Cardiac muscle cell (in vitro differentiated cells and primary cell): ENCODE results near the gene NOL7. TPM values are rescaled to one million over a fixed set of nuclear protein-coding genes. Genes with fewer than 3 reads are reported as not detected.
A peak's percentile ranks its signal among the peaks of the same experiment; 100 is the strongest.

Experiments used
- DNase-seq, 2 donors: peaks; one replicate each; pipeline versions ENCODE4 v3.0.0 to v3.0.0-alpha.2; 2010 to 2017; ENCODE audit warnings: low read depth in 1 of 2, low spot score in 1 of 2
- H3K27ac ChIP-seq: fragments of 200-600 bp; sonication (generic); 2 replicates; pipeline ENCODE4 v1.5.1; 2016
- H3K27me3 ChIP-seq: fragments of 200-600 bp; sonication (generic); 2 replicates; pipeline ENCODE4 v1.6.0; 2016; ENCODE audit warnings: control low read depth
- H3K36me3 ChIP-seq: fragments of 200-600 bp; sonication (generic); 2 replicates; pipeline ENCODE4 v1.5.1; 2016; ENCODE audit warnings: control low read depth
- H3K4me1 ChIP-seq: fragments of 200-600 bp; sonication (generic); 2 replicates; pipeline ENCODE4 v1.8.1; 2017; ENCODE audit warnings: low read depth, mild to moderate bottlenecking, mixed run types
- H3K4me3 ChIP-seq: fragments of 200-600 bp; sonication (generic); 2 replicates; pipeline ENCODE4 v1.5.1; 2016; ENCODE audit warnings: mild to moderate bottlenecking
- H3K9me3 ChIP-seq: fragments of 200-600 bp; sonication (generic); 2 replicates; pipeline ENCODE4 v1.5.1; 2017; ENCODE audit warnings: low read depth, mild to moderate bottlenecking, control low read depth
- polyA plus RNA-seq: library from polyadenylated mRNA; unstranded; fragments of >200 nt; fragmentation: Nextera tagmentation; extraction: Ambion mirVana; gene quantifications from 2 replicates; pipeline ENCODE4 v1.2.1, GENCODE V29; 2016
- total RNA-seq: library from RNA; depleted of rRNA; stranded (reverse); fragments of >200 nt; gene quantifications from 2 replicates; pipeline ENCODE4 v1.2.3, GENCODE V29; 2016
- TF ChIP-seq, protein P1 (sequence below): IDR thresholded peaks from 2 replicates; pipeline ENCODE4 v1.5.1; 2012; ENCODE audit warnings: low read depth, mild to moderate bottlenecking, low read length

NOL7 gene
- total RNA-seq (109 and 154 TPM in 2 replicates), polyA plus RNA-seq (107 and 144 TPM in 2 replicates)

DNA sequence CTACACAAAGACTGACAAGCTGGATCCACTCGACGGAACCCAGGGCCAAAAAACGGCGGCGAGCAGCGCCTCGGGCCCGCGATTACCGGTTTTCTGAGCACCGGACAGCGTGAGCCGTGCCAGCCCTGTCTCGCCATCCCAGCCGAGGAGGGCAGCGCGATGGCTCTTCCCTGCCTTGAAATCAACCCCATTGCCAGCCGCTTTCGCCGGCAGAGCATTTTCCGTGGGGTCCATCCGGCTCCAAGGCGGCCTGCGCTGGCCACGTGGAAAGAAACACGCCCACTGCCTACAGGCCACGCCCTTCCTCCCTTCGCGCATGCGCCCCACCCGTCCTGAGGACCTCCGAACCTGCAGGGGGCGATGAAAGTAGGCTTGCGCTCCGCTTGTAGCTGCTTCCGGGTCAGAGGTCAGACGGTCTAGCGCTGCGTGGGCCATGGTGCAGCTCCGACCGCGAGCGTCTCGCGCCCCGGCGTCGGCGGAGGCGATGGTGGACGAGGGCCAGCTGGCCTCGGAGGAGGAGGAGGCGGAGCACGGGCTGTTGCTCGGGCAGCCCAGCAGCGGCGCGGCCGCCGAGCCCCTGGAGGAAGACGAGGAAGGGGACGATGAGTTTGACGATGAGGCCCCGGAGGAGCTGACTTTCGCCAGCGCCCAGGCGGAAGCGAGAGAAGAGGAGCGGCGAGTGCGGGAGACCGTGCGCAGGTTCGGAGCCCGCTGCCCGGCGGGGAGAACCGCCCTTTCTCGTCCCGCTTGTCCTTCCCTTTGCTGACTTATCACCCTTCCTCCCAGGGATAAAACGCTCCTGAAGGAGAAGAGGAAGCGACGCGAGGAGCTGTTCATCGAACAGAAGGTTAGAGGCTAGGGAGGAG lies at the start of gene NOL7:
TSS of gene NOL7 (plus strand) at position 410 of the 866 bp plus-strand sequence. CDS start at position 434, 24 bp downstream.
- Histone ChIP-seq H3K4me1 (peaks cover 40% of the 10 kb centered on the region), H3K36me3 (peaks cover 28% of the 10 kb centered on the region), H3K27me3 (no peaks in the 10 kb centered on the region), H3K27ac (peak within 1 kb of the TSS; percentile 81), H3K4me3 (peak within 1 kb of the TSS; percentile 88), H3K9me3 (no peaks in the 10 kb centered on the region)
- TF ChIP-seq, protein P1, sequence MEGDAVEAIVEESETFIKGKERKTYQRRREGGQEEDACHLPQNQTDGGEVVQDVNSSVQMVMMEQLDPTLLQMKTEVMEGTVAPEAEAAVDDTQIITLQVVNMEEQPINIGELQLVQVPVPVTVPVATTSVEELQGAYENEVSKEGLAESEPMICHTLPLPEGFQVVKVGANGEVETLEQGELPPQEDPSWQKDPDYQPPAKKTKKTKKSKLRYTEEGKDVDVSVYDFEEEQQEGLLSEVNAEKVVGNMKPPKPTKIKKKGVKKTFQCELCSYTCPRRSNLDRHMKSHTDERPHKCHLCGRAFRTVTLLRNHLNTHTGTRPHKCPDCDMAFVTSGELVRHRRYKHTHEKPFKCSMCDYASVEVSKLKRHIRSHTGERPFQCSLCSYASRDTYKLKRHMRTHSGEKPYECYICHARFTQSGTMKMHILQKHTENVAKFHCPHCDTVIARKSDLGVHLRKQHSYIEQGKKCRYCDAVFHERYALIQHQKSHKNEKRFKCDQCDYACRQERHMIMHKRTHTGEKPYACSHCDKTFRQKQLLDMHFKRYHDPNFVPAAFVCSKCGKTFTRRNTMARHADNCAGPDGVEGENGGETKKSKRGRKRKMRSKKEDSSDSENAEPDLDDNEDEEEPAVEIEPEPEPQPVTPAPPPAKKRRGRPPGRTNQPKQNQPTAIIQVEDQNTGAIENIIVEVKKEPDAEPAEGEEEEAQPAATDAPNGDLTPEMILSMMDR = peak; percentile 90
- peak; percentile 99 for DNase-seq

DNA sequence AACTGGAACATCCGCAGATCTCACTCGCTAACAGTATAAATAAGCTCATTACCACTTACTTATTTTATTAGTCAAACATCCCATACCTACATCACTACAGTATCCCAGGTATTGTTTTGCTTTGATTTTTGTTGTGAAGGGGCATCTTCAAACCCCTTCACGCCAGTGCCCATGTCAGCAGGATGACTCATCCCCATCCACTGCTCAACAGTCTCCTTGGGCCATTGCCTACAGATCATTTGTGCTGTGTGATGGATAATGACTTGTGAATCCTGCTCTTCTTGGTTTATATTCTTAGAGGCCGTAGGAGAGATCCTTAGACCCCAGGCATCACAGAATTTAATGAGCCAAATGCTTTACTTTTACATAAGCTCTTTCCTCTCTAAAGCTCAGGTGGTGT lies 49.2 kb upstream of the NOL7 start:
- no peaks in the 10 kb centered on the region for H3K9me3 ChIP-seq
- H3K27me3 ChIP-seq = no peaks in the 10 kb centered on the region
- no peak overlapping the region for H3K27ac ChIP-seq
- no peak overlapping the region for H3K4me3 ChIP-seq
- no peak for DNase-seq
- TF ChIP-seq, protein P1 = no peak
- no peaks in the 10 kb centered on the region for H3K36me3 ChIP-seq
- peaks cover 3% of the 10 kb centered on the region for H3K4me1 ChIP-seq

DNA sequence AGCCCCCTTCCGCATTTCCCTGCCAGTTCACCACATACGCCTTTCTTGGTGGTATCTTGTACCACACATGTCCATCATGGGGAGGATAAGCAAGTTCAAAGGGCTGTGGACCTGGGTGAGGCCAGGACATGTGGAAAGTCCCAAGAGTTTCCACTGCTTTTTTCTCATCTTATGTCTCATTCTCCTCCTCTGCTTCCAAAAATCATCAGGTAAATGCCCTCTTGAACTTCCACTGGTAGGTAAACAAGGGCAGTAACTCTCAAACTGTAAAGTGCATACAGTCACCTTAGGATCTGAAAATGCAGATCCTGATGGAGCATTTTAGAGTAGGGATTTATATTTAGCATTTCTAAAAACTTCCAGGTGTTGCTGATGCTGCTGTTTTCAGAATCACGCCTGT lies 48.6 kb upstream of the NOL7 start:
- Histone ChIP-seq H3K27me3 (no peaks in the 10 kb centered on the region), H3K27ac (no peak overlapping the region), H3K4me3 (no peak overlapping the region), H3K9me3 (no peaks in the 10 kb centered on the region), H3K36me3 (no peaks in the 10 kb centered on the region), H3K4me1 (peaks cover 2% of the 10 kb centered on the region)
- DNase-seq = no peak
- TF ChIP-seq, protein P1 = no peak

DNA sequence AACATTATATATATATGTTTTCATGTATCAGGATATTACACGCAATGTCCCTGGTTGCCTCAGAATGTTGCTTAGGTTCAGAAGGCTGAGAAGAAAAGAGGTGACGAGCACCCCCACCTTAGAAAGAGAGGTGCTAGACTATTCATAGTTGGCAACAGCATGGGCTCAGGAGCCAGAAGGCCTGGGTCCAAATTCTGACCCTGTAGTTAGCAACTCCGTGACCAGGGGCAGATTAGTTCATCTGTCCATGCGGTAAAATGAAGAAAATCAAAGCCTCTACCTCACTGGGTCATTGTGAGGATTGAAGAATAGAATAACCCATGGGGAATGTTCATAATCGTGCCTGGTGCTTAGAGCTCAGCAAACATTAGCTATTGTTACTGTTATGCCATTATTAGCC lies 46.2 kb upstream of the NOL7 start:
- Histone ChIP-seq H3K4me3 (no peak overlapping the region), H3K27me3 (no peaks in the 10 kb centered on the region), H3K36me3 (no peaks in the 10 kb centered on the region), H3K4me1 (no peaks in the 10 kb centered on the region), H3K9me3 (no peaks in the 10 kb centered on the region), H3K27ac (no peak overlapping the region)
- TF ChIP-seq, protein P1 = no peak
- no peak for DNase-seq

DNA sequence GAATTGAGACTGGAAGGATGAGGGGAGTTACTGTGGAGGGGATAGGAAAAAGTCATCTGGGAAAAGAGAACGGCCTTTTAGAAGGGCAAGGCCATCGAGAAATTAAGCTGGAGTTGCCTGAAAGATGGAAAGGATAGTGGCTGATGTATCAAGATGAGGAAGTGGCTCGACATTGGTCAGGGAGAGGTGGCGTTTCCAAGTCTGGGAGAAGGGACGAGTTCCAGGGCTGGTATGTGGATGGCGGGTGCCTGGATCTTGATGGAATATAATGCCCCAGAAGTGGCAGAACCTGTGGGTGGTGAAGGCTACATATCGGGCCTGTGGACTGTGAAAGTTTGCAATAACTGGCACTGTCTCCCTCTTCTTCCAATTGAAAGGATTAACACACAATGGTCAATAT lies 42.9 kb upstream of the NOL7 start:
- Histone ChIP-seq H3K9me3 (no peaks in the 10 kb centered on the region), H3K27ac (no peak overlapping the region), H3K36me3 (no peaks in the 10 kb centered on the region), H3K4me1 (peaks cover 4% of the 10 kb centered on the region), H3K27me3 (no peaks in the 10 kb centered on the region), H3K4me3 (no peak overlapping the region)
- TF ChIP-seq, protein P1 = no peak
- DNase-seq = no peak
